HG03060 (cell line): ENCODE measurements around the gene PSD.

Source experiments
- ATAC-seq: cut with Tn5 transposase; IDR thresholded peaks from one replicate; pipeline ENCODE4 v1.9.1; 2021; ENCODE audit warnings: low read depth, moderate number of reproducible peaks; ENCODE audit not compliant: unreplicated experiment

PSD gene

GRCh38 chr10:102421757-102422512 is 3.4 kb upstream of the PSD start:
- ATAC-seq: no peak

- no peak for ATAC-seq
These were observed 2.8 kb upstream of the PSD start for GRCh38 chr10:102421507-102421756.

- peak; percentile 64 for ATAC-seq
These were observed 2.3 kb upstream of the PSD start, which contains the start of gene FBXL15 for GRCh38 chr10:102420714-102421506. TSS of gene FBXL15 (plus strand) at chr10:102420836. CDS start at chr10:102421130, 294 bp downstream.

DNA sequence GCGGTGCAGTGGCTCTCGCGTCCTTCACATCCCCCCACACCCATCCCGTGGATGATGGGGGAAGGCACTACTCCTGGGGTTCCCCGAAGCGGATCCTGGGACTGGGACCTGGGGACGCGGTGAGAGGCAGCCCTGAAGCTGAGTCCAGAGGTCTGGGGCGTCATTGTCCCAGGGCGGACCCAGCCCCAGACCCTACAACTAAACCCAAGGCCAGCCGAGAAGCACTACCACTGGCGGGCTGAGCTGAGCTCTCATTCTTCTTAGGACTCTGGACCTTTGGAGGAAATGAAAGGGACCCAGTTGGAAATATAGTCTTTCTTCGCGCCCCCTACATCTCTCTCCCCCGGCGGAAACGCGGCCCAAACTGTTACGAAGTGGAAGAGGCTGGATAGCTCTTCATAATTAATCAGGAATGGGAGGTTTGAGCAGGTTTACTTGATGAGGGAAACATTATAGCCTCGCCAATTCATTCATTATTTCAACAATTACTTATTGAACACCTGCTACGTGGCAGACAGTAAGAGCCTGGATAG is 1.7 kb upstream of the PSD start:
- no peak for ATAC-seq

GRCh38 chr10:102419269-102420180 is 940 bp upstream of the PSD start:
- ATAC-seq: no peak

DNA sequence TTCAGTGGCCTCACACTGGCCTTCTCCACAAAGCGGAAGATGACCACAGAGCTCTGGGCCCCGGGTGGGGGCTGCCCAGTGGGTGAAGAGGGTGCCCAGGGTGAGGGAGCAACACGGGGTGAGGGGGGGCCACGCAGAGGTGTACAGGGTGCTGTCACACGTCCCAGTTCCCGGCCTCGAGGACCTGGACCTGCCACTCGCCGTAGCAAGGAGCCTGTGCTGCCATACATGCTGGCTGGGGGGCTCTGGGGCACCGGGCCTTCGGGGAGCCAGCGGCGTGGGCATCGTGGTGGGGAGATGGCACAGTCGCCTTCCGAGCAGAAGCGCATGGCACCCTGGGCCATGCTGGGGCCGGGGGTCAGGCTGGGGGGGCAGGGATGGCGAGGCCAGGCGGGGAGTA is 1.9 kb downstream of the PSD start:
- no peak for ATAC-seq

DNA sequence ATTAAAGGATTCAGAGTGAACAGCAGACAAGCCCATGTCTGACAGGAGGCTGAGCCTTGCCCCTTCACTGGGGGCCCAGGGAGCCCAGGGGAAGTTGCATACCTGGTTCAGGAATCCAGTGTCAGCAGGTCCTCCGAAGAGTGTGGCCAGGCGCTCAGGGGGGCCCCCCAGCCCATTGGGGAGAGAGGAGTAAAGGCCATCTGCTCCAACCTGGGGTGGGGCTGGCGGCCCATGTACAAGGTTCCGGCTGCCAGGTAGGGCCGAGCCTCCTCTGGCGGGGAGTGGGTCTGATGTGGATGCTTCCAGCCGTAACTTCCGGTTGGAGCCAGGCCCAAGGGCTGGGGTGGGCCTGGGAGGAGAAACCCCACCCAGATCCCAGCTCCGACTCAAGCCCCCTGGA is 2.3 kb downstream of the PSD start:
- no peak for ATAC-seq

- no peak for ATAC-seq
These were observed 3.8 kb downstream of the PSD start for GRCh38 chr10:102414749-102415148.

DNA sequence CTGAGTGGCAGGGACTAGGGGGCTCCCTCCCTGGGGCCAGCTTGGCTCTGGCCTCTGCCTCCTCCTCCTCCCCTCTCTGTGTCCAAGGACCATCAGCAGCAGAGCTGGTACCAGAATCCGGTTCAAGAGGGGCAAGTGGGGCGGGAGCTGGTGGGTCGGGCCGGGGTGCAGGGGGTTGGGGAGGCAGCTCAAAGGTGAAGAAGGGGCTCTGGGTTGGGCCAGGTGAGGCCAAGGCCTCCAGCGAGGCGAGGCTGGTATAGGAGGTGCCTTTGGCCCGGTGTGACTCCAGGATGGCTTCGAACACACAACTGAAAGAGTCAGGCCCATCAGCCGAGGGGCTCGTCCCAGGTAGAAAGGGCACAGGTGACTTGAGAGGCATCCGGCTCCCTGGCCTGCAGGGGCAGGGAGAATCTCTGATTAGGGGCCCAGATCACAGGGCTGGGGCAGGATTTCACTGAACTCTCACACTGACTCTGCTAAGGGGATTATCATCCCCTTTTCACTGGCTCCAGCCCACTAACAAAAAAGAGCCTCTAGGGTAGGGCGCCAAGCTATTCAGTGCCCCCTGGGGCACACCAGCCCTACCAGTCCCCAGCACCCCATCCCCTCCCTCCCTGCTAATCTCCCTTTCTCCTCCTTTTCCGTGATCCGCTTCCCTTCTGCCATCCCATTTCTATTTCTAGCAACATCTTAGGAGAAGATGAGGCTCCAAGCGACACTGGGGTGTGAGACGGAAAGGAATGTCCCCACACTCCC is 4.6 kb downstream of the PSD start:
- no peak for ATAC-seq

- no peak for ATAC-seq
These were observed 5.4 kb downstream of the PSD start for GRCh38 chr10:102413053-102413705.

- no peak for ATAC-seq
These were observed 6.3 kb downstream of the PSD start for GRCh38 chr10:102412293-102412692.

GRCh38 chr10:102411341-102412255 is 7.0 kb downstream of the PSD start:
- ATAC-seq: no peak

DNA sequence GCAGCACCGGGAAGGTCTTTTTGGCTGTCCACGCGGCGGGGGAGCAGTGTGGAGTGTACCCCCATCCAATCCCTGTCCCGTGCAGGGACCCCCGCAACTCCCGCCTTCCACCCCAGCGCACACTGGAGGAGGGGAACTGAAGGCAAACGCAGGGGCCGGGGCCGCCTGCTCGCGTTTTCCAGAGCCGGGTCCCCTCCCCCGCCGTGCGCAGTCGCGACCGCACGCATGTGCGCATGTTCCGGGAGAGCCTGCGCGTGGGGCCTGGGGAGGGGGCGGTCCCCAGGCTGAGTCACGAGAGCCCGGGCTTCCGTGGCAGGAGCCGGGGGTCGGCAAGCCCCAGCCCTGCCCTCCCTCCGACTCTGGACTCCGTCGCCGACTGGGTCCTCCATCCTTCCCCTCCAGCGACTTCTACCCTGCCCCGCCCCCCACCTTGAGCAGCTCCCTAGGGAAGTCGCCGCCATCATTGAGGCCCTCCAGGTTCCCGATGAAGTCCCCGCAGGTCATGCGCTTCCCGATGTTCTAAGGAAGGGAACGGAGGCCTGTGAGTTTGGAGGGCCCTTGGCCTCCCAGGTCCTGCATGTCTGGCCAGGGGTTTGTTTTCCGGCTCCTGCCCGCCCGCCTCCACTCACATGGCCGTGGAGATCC is 8.0 kb downstream of the PSD start:
- no peak for ATAC-seq

GRCh38 chr10:102409604-102410428 is 8.8 kb downstream of the PSD start:
- no peak for ATAC-seq

GRCh38 chr10:102408728-102409603 is 9.6 kb downstream of the PSD start:
- no peak for ATAC-seq

DNA sequence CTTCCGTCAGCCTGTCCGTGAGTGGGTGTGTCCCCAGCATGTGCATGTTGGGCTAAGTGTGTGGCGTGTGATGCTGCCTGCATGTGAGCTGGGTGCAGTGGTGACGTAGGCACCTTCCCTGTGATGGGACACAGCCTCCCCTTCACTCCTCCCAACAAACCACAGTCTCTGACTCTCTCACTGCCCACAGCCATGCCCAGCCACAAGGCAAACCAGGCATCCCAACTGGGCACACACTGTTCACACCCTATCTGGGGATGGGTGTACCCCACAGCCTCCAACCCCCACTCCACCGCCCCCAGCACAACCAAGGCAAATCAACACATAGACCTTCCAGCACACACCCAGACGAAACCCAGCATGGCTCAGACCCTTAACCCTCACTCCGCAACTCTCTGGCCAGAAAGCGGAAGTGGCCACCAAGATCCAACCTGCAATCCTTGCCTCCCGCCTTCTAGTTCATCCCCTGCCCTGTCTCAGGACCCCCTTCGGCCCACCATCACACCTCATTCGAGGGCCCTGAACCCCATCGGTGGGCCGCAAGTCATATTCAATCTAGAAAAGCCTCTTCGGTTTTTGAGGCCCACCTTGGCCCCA is 10.4 kb downstream of the PSD start:
- ATAC-seq: no peak
